ENCODE measurements around the gene MRPL44.

MRPL44 gene

GRCh38 chr2:223978451-223978850, 21.2 kb downstream of the MRPL44 start:
- DNase-seq (ENCODE audit: low read depth): no peak
- H3K4me3 ChIP-seq (ENCODE audit: control insufficient read depth, low read depth, low read length): no peak overlapping the region
- no peak for TF ChIP-seq CTCF (IDR thresholded peaks at IDR 0.05; ENCODE audit: control insufficient read depth, insufficient read depth, low read depth, low read length, missing control alignments)

- TF ChIP-seq CTCF (IDR thresholded peaks at IDR 0.05; ENCODE audit: control insufficient read depth, insufficient read depth, low read depth, low read length, missing control alignments): no peak
- H3K4me3 ChIP-seq (ENCODE audit: control insufficient read depth, low read depth, low read length): no peak overlapping the region
- DNase-seq (ENCODE audit: low read depth): no peak
These were observed 22.6 kb downstream of the MRPL44 start for GRCh38 chr2:223979730-223980396.

GRCh38 chr2:223980397-223980735, 23.1 kb downstream of the MRPL44 start:
- H3K4me3 ChIP-seq (ENCODE audit: control insufficient read depth, low read depth, low read length): no peak overlapping the region
- DNase-seq (ENCODE audit: low read depth): no peak
- no peak for TF ChIP-seq CTCF (IDR thresholded peaks at IDR 0.05; ENCODE audit: control insufficient read depth, insufficient read depth, low read depth, low read length, missing control alignments)

GRCh38 chr2:223980803-223981202, 23.5 kb downstream of the MRPL44 start:
- no peak for TF ChIP-seq CTCF (IDR thresholded peaks at IDR 0.05; ENCODE audit: control insufficient read depth, insufficient read depth, low read depth, low read length, missing control alignments)
- DNase-seq (ENCODE audit: low read depth): no peak
- H3K4me3 ChIP-seq (ENCODE audit: control insufficient read depth, low read depth, low read length): no peak overlapping the region

- no peak overlapping the region for H3K4me3 ChIP-seq (ENCODE audit: control insufficient read depth, low read depth, low read length)
- no peak for TF ChIP-seq CTCF (IDR thresholded peaks at IDR 0.05; ENCODE audit: control insufficient read depth, insufficient read depth, low read depth, low read length, missing control alignments)
- no peak for DNase-seq (ENCODE audit: low read depth)
These were observed 24.0 kb downstream of the MRPL44 start for GRCh38 chr2:223981241-223981640.

GRCh38 chr2:223989206-223989855, 32.1 kb downstream of the MRPL44 start:
- no peak for TF ChIP-seq CTCF (IDR thresholded peaks at IDR 0.05; ENCODE audit: control insufficient read depth, insufficient read depth, low read depth, low read length, missing control alignments)
- no peak overlapping the region for H3K4me3 ChIP-seq (ENCODE audit: control insufficient read depth, low read depth, low read length)
- no peak for DNase-seq (ENCODE audit: low read depth)

Data from AG09309 (cell line).